Ramos (cell line): ENCODE results near the gene OR2T2.
"Not testable (repeated sequence)": the region's sequence is repeated elsewhere in the genome, so short reads cannot be mapped to it uniquely, and the experiment has no call there.

Experiments used
- in situ Hi-C: fragments of 300-500 bp; cut with MboI; formaldehyde crosslinking; loops from one replicate; pipeline ENCODE4 v1.14.3; 2022; ENCODE audit warnings: low sequenced_read_pairs; ENCODE audit not compliant: unreplicated experiment

Gene OR2T2

GRCh38 chr1:248449821-248450465 lies 4.5 kb downstream of the OR2T2 start:
- in situ Hi-C loops, result not testable (repeated sequence)

- in situ Hi-C loops, result not testable (repeated sequence)
Observed at GRCh38 chr1:248450466-248451145, 5.2 kb downstream of the OR2T2 start.

GRCh38 chr1:248453619-248454018 lies 8.2 kb downstream of the OR2T2 start:
- in situ Hi-C loops, result not testable (repeated sequence)

GRCh38 chr1:248455045-248455444 lies 9.6 kb downstream of the OR2T2 start:
- in situ Hi-C loops, result not testable (repeated sequence)

- in situ Hi-C loops, result not testable (repeated sequence)
Observed at GRCh38 chr1:248456635-248457034, 11.2 kb downstream of the OR2T2 start.

- in situ Hi-C loops, result not testable (repeated sequence)
Observed at GRCh38 chr1:248459117-248459516, 13.7 kb downstream of the OR2T2 start.

GRCh38 chr1:248471154-248471553 lies 25.7 kb downstream of the OR2T2 start:
- in situ Hi-C loops, result no loop called here

GRCh38 chr1:248472111-248472510 lies 26.7 kb downstream of the OR2T2 start:
- in situ Hi-C loops, result not testable (repeated sequence)

GRCh38 chr1:248473051-248473450 lies 27.6 kb downstream of the OR2T2 start, which contains the start of gene OR2T3:
OR2T3 (plus strand) TSS chr1:248473351; CDS start chr1:248473351, 0 bp downstream.
- in situ Hi-C loops, result not testable (repeated sequence)

GRCh38 chr1:248475660-248476059 lies 30.2 kb downstream of the OR2T2 start:
- in situ Hi-C loops, result not testable (repeated sequence)

- in situ Hi-C loops, result not testable (repeated sequence)
Observed at GRCh38 chr1:248481686-248482579, 36.5 kb downstream of the OR2T2 start.

GRCh38 chr1:248488289-248488688 lies 42.9 kb downstream of the OR2T2 start, which contains the start of gene OR2T5:
OR2T5 (plus strand) TSS chr1:248488589; CDS start chr1:248488589, 0 bp downstream.
- in situ Hi-C loops, result not testable (repeated sequence)

GRCh38 chr1:248496661-248497060 lies 51.2 kb downstream of the OR2T2 start:
- in situ Hi-C loops, result not testable (repeated sequence)

- in situ Hi-C loops, result not testable (repeated sequence)
Observed at GRCh38 chr1:248500305-248501035, 55.0 kb downstream of the OR2T2 start.
